Stimulated activated CD8-positive, alpha-beta memory T cell treated with anti-CD3 and anti-CD28 coated beads, Interleukin-4, amount 100 ng/mL, for 1 hour (primary cell): ENCODE measurements around the gene TYRP1.
"Not testable (repeated sequence)": the region's sequence is repeated elsewhere in the genome, so short reads cannot be mapped to it uniquely, and the experiment has no call there.

ENCODE experiments used
- DNase-seq, 2 donors: peaks; one replicate each; pipeline ENCODE4 v3.0.0-alpha.2; 2020; ENCODE audit warnings: low read depth in 2 of 2, low spot score in 1 of 2

TYRP1 gene

GRCh38 chr9:12693141-12693540 lies at the start of gene TYRP1:
Gene TYRP1 (plus strand): TSS chr9:12693385. CDS start chr9:12693997, 612 bp downstream.
- no peak for DNase-seq

- no peak for DNase-seq
Measured at GRCh38 chr9:12643686-12644085, 49.5 kb upstream of the TYRP1 start.

- no peak for DNase-seq
Measured at GRCh38 chr9:12648925-12649324, 44.3 kb upstream of the TYRP1 start.

GRCh38 chr9:12651125-12651524 lies 42.1 kb upstream of the TYRP1 start:
- no peak for DNase-seq

- no peak for DNase-seq
Measured at GRCh38 chr9:12652973-12653372, 40.2 kb upstream of the TYRP1 start.

GRCh38 chr9:12656803-12657202 lies 36.4 kb upstream of the TYRP1 start:
- DNase-seq, result no peak

GRCh38 chr9:12657233-12657632 lies 36.0 kb upstream of the TYRP1 start:
- DNase-seq, result no peak

- DNase-seq, result no peak
Measured at GRCh38 chr9:12657998-12658397, 35.2 kb upstream of the TYRP1 start.

GRCh38 chr9:12658531-12659209 lies 34.5 kb upstream of the TYRP1 start:
- no peak for DNase-seq

GRCh38 chr9:12659220-12659619 lies 34.0 kb upstream of the TYRP1 start:
- no peak for DNase-seq

GRCh38 chr9:12666813-12667212 lies 26.4 kb upstream of the TYRP1 start:
- DNase-seq, result no peak

GRCh38 chr9:12667892-12668291 lies 25.3 kb upstream of the TYRP1 start:
- DNase-seq, result no peak

- DNase-seq, result no peak
Measured at GRCh38 chr9:12670006-12670405, 23.2 kb upstream of the TYRP1 start.

GRCh38 chr9:12674961-12675360 lies 18.2 kb upstream of the TYRP1 start:
- no peak for DNase-seq

- DNase-seq, result not testable (repeated sequence)
Measured at GRCh38 chr9:12677462-12678126, 15.6 kb upstream of the TYRP1 start.

- DNase-seq, result no peak
Measured at GRCh38 chr9:12680341-12680740, 12.8 kb upstream of the TYRP1 start.

GRCh38 chr9:12680757-12681156 lies 12.4 kb upstream of the TYRP1 start:
- DNase-seq, result no peak

- no peak for DNase-seq
Measured at GRCh38 chr9:12681620-12682019, 11.6 kb upstream of the TYRP1 start.

- DNase-seq, result no peak
Measured at GRCh38 chr9:12684974-12685373, 8.2 kb upstream of the TYRP1 start.

GRCh38 chr9:12689233-12689632 lies 4.0 kb upstream of the TYRP1 start:
- no peak for DNase-seq

GRCh38 chr9:12694013-12694412 lies 828 bp downstream of the TYRP1 start:
- DNase-seq, result no peak

- no peak for DNase-seq
Measured at GRCh38 chr9:12695474-12695873, 2.3 kb downstream of the TYRP1 start.
